NAMALWA (cell line): ENCODE results near the gene TNFRSF12A.
A peak's percentile ranks its signal among the peaks of the same experiment; 100 is the strongest.

ENCODE experiments used
- DNase-seq: peaks from one replicate; pipeline ENCODE4 v3.0.0-alpha.2; 2015; ENCODE audit warnings: low spot score

Gene TNFRSF12A

DNA sequence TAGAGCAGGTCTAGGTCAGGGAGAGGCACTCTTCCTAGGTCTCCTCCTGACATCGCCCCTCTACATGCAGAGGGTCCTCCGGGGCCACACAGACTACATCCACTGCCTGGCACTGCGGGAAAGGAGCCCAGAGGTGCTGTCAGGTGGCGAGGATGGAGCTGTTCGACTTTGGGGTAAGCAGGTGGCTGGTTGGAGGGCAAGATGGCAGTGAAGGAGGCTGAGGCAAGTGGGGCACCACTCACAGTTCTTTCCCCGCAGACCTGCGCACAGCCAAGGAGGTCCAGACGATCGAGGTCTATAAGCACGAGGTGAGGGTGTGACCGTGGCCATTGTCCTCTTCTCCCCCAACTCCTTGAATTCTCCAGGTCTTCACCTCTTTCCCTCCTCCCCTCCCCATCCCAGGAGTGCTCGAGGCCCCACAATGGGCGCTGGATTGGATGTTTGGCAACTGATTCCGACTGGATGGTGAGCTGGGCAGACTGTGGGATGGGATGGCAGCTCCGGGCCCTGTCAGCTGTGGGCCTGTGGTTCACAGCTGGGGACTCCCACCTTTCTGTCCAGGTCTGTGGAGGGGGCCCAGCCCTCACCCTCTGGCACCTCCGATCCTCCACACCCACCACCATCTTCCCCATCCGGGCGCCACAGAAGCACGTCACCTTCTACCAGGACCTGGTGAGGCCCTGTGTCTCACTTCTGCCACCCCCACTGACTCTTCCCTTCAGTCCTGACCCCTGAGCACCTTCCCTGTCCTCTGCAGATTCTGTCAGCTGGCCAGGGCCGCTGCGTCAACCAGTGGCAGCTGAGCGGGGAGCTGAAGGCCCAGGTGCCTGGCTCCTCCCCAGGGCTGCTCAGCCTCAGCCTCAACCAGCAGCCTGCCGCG is 6.7 kb downstream of the TNFRSF12A start:
- DNase-seq, result no peak

- DNase-seq, result no peak
Measured at GRCh38 chr16:3027489-3027795, 7.3 kb downstream of the TNFRSF12A start.

DNA sequence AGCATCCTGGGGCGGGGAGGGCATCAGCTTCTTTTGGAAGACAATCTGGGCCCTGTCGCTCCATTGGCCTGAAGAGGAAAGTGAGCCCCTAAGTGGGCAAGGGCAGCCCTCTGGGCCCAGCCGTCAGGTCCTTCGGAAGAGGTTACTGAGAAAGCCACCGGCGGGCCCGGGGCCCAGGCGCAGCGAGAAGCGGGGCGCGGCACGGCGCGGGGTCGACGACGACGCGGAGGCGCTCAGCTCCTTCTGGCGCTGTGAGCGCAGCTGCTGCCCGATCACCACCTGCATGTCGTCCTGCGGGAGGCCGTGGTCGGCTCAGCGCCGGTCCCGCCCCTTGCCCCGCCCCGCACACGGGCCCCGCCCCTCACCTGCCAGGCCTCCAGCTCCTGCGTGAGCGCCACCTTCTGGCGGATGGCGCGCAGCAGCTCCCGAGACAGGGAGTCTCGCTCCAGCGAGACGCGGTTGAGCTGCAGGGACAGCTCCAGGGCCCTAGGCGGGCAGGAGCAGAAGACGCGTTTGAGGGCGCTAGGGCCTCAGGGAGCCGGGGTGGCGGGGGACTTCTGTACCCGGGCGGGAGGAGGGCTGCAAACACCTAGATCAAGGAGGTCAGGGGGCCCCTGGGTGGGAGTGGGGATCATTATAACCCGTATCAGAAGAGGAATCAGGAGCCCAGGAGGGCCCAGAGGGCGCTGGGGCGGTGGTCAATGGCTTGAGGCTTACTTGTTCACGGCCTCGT is 8.0 kb downstream of the TNFRSF12A start:
- peak; percentile 94 for DNase-seq

DNA sequence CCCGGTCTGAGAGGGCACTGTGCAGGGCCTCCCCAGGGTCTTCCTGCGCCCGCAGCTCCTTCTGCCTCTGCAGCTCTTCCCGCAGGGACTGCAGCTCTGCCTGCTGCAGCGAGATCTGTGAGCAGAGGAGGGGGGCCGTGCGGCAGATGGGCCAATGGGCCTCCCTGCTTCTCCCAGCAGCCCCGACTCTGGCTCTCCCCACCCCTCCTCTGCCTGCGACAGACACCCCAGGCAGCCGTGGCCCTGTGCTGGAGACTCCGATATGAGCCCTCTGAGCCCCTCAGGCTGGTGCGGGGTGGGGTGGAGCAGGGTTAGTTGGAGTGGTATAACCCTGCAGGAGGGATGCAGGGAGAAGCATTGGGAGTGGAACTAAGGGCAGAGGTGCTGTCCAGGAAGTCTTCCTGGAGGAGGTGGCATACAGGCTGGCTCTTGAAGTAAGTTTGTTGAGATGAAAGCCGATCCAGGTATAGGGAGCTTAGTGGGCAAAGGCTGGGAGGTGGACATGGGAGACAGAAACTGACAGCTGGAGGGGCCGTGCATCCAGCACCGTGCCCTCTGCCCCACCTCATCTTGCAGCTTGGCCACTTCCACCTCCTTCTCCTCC is 8.7 kb downstream of the TNFRSF12A start:
- DNase-seq, result no peak

- no peak for DNase-seq
Measured at GRCh38 chr16:3029491-3030221, 9.5 kb downstream of the TNFRSF12A start.

DNA sequence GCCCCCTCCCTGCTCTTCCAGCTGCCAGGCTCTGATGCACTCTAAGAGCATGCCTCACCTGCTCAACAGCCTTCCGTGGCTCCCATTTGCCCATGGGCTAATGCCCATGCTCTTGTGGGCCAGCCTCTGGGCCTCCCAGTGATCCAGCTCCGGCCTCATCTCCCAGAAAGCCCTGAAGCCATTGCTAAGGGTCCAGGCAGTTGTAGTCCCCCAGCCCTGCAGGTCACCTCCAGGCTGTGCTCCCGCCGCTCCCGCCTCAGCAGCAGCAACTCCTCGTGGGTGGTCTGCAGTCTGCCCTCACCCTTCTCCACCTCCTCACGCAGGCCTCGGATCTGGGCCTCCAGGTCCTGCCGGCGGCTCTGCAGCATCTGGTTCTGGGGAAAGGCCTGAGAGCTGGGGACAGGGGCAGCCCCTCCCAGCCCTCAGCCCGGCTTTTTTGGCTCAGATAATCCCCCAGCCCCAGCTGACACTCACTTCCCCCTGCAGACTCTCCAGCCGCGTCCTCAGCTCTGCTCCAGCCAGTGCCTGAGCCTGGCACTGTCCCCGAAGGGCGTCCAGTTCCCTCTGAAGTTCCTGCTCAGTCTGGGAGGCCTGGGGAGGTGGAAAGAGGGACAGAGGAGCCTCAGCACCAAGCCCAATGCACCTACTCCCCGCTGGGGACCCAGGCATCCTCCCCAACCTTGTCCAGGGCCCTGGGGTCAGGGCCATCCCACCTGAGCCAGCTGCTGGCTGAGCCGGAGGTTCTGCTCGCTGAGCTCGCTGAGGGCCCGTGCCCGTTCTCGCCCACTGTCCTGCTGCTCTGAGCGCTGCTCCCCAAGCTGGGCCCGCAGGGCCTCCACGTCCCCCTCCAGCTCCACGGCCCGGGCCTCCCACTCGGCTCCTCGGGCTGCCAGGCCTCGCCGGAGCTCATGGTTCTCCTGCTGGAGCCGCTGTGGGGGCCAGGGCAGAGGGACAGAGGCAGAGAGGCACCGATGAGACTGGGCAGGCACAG is 10.3 kb downstream of the TNFRSF12A start:
- DNase-seq, result no peak

GRCh38 chr16:3032624-3033023 is 12.5 kb downstream of the TNFRSF12A start:
- DNase-seq, result no peak

GRCh38 chr16:3035289-3035971 is 15.3 kb downstream of the TNFRSF12A start:
- no peak for DNase-seq

- no peak for DNase-seq
Measured at GRCh38 chr16:3035972-3036725, 16.0 kb downstream of the TNFRSF12A start.

GRCh38 chr16:3036726-3037315 is 16.7 kb downstream of the TNFRSF12A start, which contains the start of gene BICDL2:
Gene BICDL2, minus strand, starts transcription at chr16:3036944. Its CDS starts 1,448 bp downstream, at chr16:3035496.
- DNase-seq, result no peak

DNA sequence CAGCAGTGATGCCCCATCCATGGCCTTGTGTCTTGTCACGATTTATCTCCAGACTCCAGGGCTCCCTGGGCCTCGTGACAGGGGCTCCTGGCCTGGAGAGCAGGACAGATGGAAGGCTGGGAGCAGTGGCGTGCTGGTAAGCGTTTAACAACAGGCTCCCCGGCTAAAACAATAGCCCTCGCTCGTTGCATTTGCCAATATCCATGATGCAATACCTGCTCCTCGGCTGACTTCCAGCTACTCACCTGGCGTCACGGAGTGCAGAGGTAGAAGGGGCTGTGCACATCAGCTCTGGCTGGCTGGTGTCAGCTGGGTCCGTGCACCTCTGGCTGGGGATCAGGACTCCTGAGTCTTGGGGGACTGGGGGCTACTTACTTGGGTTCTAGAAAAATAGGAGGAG is 18.1 kb downstream of the TNFRSF12A start:
- no peak for DNase-seq

DNA sequence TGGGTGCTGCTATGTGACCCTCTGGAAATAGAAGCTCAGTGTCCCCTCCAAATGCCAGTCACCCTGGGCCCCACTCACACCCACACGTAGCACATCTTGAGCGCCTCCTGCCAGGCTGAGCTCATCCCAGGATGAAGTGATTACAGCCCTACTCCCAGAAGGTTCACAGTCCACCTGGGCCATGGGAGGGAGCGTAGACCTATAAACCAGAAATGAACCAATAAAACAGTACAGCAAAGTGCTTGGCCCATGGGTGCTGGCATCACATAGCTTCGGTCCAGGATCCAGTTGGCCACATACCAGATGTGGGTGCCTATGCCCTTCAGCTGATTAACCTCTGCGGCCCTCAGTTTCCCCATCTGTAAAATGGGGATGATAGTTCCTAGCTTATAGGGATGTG is 18.7 kb downstream of the TNFRSF12A start:
- no peak for DNase-seq

DNA sequence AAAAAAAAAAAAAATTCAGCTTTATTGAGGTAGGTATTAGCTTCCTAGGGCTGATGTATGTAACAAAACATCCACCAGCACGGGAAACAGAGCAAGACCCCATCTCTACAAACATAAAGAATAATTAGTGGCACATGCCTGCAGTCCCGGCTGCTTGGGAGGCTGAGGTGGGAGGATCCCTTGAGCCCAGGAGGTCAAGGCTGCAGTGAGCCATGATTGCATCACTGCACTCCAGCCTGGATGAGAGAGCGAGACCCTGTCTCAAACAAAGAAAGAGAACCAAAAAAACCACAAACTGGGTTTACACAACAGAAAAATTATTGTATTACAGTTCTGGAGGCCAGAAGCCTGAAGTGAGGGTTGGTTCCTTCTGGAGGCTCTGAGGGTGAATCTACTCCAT is 22.2 kb downstream of the TNFRSF12A start:
- DNase-seq, result no peak

DNA sequence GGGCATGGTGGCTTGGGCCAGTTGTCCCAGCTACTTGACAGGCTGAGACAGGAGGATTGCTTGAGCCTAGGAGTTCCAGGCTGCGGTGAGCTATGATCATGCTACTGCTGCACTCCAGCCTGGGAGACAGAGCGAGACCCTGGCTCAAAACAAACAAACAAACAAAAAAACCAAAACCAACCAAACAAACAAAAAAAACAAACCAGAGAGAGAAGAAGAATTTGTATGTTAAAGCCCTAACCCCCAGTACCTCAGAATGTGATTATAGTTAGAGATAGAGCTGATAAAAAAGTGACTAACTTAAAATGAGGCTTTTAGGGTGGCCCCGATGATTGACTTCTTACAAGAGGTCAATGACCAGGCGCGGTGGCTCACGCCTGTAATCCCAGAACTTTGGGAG is 24.5 kb downstream of the TNFRSF12A start:
- no peak for DNase-seq

- DNase-seq, result no peak
Measured at GRCh38 chr16:3045758-3046640, 25.8 kb downstream of the TNFRSF12A start, which contains the start of gene MMP25. Gene MMP25, plus strand, starts transcription at chr16:3046561. Its CDS starts 357 bp downstream, at chr16:3046918.

GRCh38 chr16:3046641-3047386 is 26.6 kb downstream of the TNFRSF12A start:
- DNase-seq, result no peak

DNA sequence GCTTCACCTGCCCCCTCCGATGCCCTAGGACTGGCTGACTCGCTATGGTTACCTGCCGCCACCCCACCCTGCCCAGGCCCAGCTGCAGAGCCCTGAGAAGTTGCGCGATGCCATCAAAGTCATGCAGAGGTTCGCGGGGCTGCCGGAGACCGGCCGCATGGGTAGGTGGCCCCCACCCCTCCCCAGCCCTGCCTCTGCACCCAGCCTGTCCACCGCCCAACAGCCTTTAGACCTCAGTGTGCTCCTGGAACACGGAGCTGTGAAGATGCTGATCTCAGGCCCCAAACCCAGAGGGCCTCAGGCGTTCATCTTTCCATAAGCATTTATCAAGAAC is 27.2 kb downstream of the TNFRSF12A start:
- no peak for DNase-seq
